GM23338 (cell line): ENCODE measurements around the gene EPM2AIP1. TPM values are rescaled to one million over a fixed set of nuclear protein-coding genes. Genes with fewer than 3 reads are reported as not detected.

Experiments used
- ATAC-seq: fragments of 200-7000 bp; cut with Tn5 transposase; 3 replicates; pipeline ENCODE4 v1.9.1; 2020
- DNase-seq: peaks from one replicate; pipeline ENCODE4 v3.0.0-alpha.2; 2015; ENCODE audit warnings: low spot score
- H2AFZ ChIP-seq: fragments of 200-600 bp; sonication (generic); 2 replicates; pipeline ENCODE4 v1.8.0; 2016; ENCODE audit warnings: antibody characterized with exemption, mild to moderate bottlenecking, moderate library complexity
- H3F3A ChIP-seq: fragments of 200-600 bp; sonication (generic); replicated peaks from 2 replicates; pipeline ENCODE4 v1.8.0; 2017; ENCODE audit warnings: antibody characterized with exemption, mixed run types, low read depth
- H3K27ac ChIP-seq: fragments of 200-600 bp; sonication (generic); 2 replicates; pipeline ENCODE4 v1.6.1; 2016; ENCODE audit warnings: low read depth
- H3K27me3 ChIP-seq: fragments of 200-600 bp; sonication (generic); 2 replicates; pipeline ENCODE4 v1.8.0; 2016; ENCODE audit warnings: mild to moderate bottlenecking, mixed run types, moderate library complexity; ENCODE audit not compliant: insufficient read depth
- H3K36me3 ChIP-seq: fragments of 200-600 bp; sonication (generic); 2 replicates; pipeline ENCODE4 v1.8.0; 2016; ENCODE audit warnings: mild to moderate bottlenecking; ENCODE audit not compliant: insufficient read depth
- H3K4me1 ChIP-seq: fragments of 200-600 bp; sonication (generic); 2 replicates; pipeline ENCODE4 v1.8.0; 2016; ENCODE audit warnings: mild to moderate bottlenecking, moderate library complexity; ENCODE audit not compliant: insufficient read depth
- H3K4me2 ChIP-seq: fragments of 200-600 bp; sonication (generic); 2 replicates; pipeline ENCODE4 v1.7.1; 2017; ENCODE audit warnings: mixed run types
- H3K4me3 ChIP-seq: fragments of 200-600 bp; sonication (generic); 2 replicates; pipeline ENCODE4 v1.6.1; 2016; ENCODE audit warnings: mixed run types
- H3K79me2 ChIP-seq: fragments of 200-600 bp; sonication (generic); replicated peaks from 2 replicates; pipeline ENCODE4 v1.8.0; 2017; ENCODE audit warnings: mild to moderate bottlenecking; ENCODE audit not compliant: insufficient read depth
- H3K9me2 ChIP-seq: fragments of 200-600 bp; sonication (generic); 2 replicates; pipeline ENCODE4 v1.8.0; 2017; ENCODE audit not compliant: insufficient read depth
- H4K20me1 ChIP-seq: fragments of 200-600 bp; sonication (generic); replicated peaks from 2 replicates; pipeline ENCODE4 v1.8.0; 2017; ENCODE audit warnings: mild to moderate bottlenecking; ENCODE audit not compliant: insufficient read depth
- H3K27ac Mint-ChIP-seq: 2 replicates; pipeline ENCODE4 v1.8.0; 2020; ENCODE audit warnings: inconsistent platforms, mild to moderate bottlenecking, moderate library complexity, mixed read lengths
- H3K27me3 Mint-ChIP-seq: 3 replicates; pipeline ENCODE4 v1.8.0; 2022; ENCODE audit warnings: low read depth, mild to moderate bottlenecking, moderate library complexity, mixed read lengths, inconsistent platforms; ENCODE audit not compliant: insufficient read depth, poor library complexity
- H3K36me3 Mint-ChIP-seq: 3 replicates; pipeline ENCODE4 v1.8.0; 2021; ENCODE audit warnings: low read depth, mild to moderate bottlenecking, inconsistent platforms, moderate library complexity, mixed read lengths
- H3K4me1 Mint-ChIP-seq: 3 replicates; pipeline ENCODE4 v1.8.0; 2020; ENCODE audit warnings: mild to moderate bottlenecking, inconsistent platforms, mixed read lengths
- H3K4me3 Mint-ChIP-seq: 3 replicates; pipeline ENCODE4 v1.8.0; 2021; ENCODE audit warnings: moderate library complexity, mild to moderate bottlenecking, inconsistent platforms, mixed read lengths
- H3K9me3 Mint-ChIP-seq: 3 replicates; pipeline ENCODE4 v1.8.0; 2020; ENCODE audit warnings: moderate library complexity, mild to moderate bottlenecking, inconsistent platforms, mixed read lengths
- EZH2 ChIP-seq: fragments of 200-600 bp; sonication (generic); IDR thresholded peaks from one replicate; pipeline ENCODE4 v1.8.0; 2017; ENCODE audit warnings: antibody characterized with exemption, mild to moderate bottlenecking, low read depth; ENCODE audit not compliant: unreplicated experiment
- EZH2phosphoT487 ChIP-seq: fragments of 200-600 bp; sonication (generic); IDR thresholded peaks from one replicate; pipeline ENCODE4 v1.8.1; 2018; ENCODE audit warnings: antibody characterized with exemption; ENCODE audit not compliant: unreplicated experiment
- JUNB ChIP-seq: IDR thresholded peaks from one replicate; pipeline ENCODE4 v1.6.1; 2016; ENCODE audit warnings: antibody characterized with exemption; ENCODE audit not compliant: unreplicated experiment
- NANOG ChIP-seq: IDR thresholded peaks from 2 replicates; pipeline ENCODE4 v1.6.1; 2016; ENCODE audit warnings: antibody characterized with exemption, borderline replicate concordance
- POLR2AphosphoS5 ChIP-seq: IDR thresholded peaks from 2 replicates; pipeline ENCODE4 v1.6.1; 2016; ENCODE audit warnings: antibody characterized with exemption, low read depth
- STAT1 ChIP-seq: IDR thresholded peaks from one replicate; pipeline ENCODE4 v1.6.1; 2016; ENCODE audit warnings: antibody characterized with exemption; ENCODE audit not compliant: unreplicated experiment
- ZNF114 ChIP-seq: fragments of 250-450 bp; sonication (Bioruptor Pico); IDR thresholded peaks from 2 replicates; pipeline ENCODE4 v1.5.0; 2020; ENCODE audit warnings: mild to moderate bottlenecking, moderate library complexity
- ZNF331 ChIP-seq: fragments of 250-450 bp; sonication (Bioruptor Pico); IDR thresholded peaks from 2 replicates; pipeline ENCODE4 v1.5.0; 2020; ENCODE audit warnings: low read depth, mild to moderate bottlenecking, moderate library complexity
- polyA plus RNA-seq: library from polyadenylated mRNA; unstranded; fragments of >200 nt; fragmentation: Nextera tagmentation; extraction: Ambion mirVana; gene quantifications from 2 replicates; pipeline ENCODE4 v1.2.1, GENCODE V29; 2016
- total RNA-seq: library from RNA; depleted of rRNA; stranded (reverse); fragments of >200 nt; shearing (Covaris generic); gene quantifications from 2 replicates; pipeline ENCODE4 v1.2.3, GENCODE V29; 2014
- TF ChIP-seq, protein P1 (sequence below): IDR thresholded peaks from 2 replicates; pipeline ENCODE4 v1.6.1; 2016; ENCODE audit warnings: antibody characterized with exemption
- TF ChIP-seq, protein P2 (sequence below), 2 experiments: fragments of 200-600 bp in 1 of 2; sonication (generic) in 1 of 2; conservative IDR thresholded peaks; 2 replicates each; pipeline versions ENCODE4 v1.5.1 to v1.6.1; 2016 to 2017; ENCODE audit warnings: antibody characterized with exemption in 2 of 2, low read depth in 2 of 2, mild to moderate bottlenecking in 2 of 2, moderate library complexity in 1 of 2
- TF ChIP-seq, protein P3 (sequence below): IDR thresholded peaks from one replicate; pipeline ENCODE4 v1.6.1; 2018; ENCODE audit warnings: antibody characterized with exemption; ENCODE audit not compliant: unreplicated experiment

Gene EPM2AIP1
- total and polyA plus RNA-seq, 2 experiments from 2014 or later: 7.2 to 10.6 TPM

DNA sequence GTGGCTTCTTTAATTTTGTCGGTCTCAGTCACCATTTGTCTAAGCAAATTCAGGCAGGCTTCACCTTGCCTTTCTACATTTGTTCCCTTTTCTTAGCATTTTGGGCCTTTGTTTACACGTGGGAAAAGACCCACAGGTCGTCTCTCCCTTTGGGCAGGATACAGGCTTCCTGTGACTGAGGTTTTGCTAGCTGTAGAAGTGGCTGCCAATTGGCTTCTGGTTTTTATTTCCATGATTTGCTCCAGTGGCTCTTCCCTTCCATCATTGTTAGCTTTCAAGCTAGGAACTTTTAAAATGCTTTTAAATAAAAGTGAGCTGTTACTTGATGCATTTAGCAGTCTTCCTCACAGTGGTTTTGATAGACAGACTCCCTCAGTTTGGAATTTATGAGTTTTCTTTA is 37.7 kb upstream of the EPM2AIP1 start (continued):
- TF ChIP-seq, protein P1, sequence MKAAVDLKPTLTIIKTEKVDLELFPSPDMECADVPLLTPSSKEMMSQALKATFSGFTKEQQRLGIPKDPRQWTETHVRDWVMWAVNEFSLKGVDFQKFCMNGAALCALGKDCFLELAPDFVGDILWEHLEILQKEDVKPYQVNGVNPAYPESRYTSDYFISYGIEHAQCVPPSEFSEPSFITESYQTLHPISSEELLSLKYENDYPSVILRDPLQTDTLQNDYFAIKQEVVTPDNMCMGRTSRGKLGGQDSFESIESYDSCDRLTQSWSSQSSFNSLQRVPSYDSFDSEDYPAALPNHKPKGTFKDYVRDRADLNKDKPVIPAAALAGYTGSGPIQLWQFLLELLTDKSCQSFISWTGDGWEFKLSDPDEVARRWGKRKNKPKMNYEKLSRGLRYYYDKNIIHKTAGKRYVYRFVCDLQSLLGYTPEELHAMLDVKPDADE: no peak
- TF ChIP-seq POLR2AphosphoS5 (no peak), EZH2phosphoT487 (no peak), ZNF331 (no peak), STAT1 (no peak), JUNB (no peak), NANOG (no peak), EZH2 (no peak), ZNF114 (CRISPR knock-in tag) (no peak)
- TF ChIP-seq, protein P2, sequence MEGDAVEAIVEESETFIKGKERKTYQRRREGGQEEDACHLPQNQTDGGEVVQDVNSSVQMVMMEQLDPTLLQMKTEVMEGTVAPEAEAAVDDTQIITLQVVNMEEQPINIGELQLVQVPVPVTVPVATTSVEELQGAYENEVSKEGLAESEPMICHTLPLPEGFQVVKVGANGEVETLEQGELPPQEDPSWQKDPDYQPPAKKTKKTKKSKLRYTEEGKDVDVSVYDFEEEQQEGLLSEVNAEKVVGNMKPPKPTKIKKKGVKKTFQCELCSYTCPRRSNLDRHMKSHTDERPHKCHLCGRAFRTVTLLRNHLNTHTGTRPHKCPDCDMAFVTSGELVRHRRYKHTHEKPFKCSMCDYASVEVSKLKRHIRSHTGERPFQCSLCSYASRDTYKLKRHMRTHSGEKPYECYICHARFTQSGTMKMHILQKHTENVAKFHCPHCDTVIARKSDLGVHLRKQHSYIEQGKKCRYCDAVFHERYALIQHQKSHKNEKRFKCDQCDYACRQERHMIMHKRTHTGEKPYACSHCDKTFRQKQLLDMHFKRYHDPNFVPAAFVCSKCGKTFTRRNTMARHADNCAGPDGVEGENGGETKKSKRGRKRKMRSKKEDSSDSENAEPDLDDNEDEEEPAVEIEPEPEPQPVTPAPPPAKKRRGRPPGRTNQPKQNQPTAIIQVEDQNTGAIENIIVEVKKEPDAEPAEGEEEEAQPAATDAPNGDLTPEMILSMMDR (conservative IDR thresholded peaks at IDR 0.05; ENCODE audit: low read depth in 2 of 2): no peak
- TF ChIP-seq, protein P3, sequence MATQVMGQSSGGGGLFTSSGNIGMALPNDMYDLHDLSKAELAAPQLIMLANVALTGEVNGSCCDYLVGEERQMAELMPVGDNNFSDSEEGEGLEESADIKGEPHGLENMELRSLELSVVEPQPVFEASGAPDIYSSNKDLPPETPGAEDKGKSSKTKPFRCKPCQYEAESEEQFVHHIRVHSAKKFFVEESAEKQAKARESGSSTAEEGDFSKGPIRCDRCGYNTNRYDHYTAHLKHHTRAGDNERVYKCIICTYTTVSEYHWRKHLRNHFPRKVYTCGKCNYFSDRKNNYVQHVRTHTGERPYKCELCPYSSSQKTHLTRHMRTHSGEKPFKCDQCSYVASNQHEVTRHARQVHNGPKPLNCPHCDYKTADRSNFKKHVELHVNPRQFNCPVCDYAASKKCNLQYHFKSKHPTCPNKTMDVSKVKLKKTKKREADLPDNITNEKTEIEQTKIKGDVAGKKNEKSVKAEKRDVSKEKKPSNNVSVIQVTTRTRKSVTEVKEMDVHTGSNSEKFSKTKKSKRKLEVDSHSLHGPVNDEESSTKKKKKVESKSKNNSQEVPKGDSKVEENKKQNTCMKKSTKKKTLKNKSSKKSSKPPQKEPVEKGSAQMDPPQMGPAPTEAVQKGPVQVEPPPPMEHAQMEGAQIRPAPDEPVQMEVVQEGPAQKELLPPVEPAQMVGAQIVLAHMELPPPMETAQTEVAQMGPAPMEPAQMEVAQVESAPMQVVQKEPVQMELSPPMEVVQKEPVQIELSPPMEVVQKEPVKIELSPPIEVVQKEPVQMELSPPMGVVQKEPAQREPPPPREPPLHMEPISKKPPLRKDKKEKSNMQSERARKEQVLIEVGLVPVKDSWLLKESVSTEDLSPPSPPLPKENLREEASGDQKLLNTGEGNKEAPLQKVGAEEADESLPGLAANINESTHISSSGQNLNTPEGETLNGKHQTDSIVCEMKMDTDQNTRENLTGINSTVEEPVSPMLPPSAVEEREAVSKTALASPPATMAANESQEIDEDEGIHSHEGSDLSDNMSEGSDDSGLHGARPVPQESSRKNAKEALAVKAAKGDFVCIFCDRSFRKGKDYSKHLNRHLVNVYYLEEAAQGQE: no peak

DNA sequence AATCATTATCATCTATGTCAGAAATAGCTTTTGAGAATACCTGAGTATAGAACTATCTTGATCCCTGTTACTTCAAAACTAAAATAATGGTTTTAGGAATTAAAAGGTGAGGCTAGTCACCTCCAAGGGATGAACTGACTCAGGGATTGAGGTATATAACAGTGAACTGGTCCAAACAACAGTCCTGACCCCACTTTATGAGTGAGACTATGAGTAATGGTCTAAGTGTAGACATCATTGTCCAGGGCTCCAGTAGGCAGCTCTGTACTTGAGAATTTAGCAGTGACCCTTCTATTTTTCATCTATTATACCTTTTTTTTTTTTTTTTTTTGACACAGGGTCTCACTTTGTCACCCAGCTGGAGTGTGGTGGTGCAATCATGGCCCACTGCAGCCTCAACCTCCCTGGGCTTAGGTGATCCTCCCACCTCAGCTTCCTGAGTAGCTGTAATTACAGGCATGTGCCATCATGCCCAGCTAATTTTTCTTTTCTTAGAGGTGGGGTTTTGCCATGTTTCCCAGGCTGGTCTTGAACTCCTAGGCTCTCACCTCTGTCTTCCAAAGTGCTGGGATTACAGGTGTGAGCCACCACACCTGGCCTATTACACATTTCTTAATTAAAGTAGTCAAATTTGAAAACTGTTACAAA is 36.7 kb upstream of the EPM2AIP1 start:
- no peak overlapping the region for H3K27ac Mint-ChIP-seq
- peaks cover 70% of the 10 kb centered on the region for H3K36me3 Mint-ChIP-seq
- TF ChIP-seq, protein P3: no peak
- no peak for TF ChIP-seq EZH2phosphoT487
- TF ChIP-seq ZNF114 (CRISPR knock-in tag): no peak
- peaks cover 11% of the 10 kb centered on the region; the same call in 1 of the 2 replicates for H4K20me1 ChIP-seq
- H3K9me3 Mint-ChIP-seq: peaks cover 2% of the 10 kb centered on the region; the same call in 2 of the 3 replicates
- H2AFZ ChIP-seq: no peak overlapping the region
- no peaks in the 10 kb centered on the region for H3K4me1 Mint-ChIP-seq
- H3K4me3 Mint-ChIP-seq: no peak overlapping the region
- H3K27me3 Mint-ChIP-seq: peaks cover 2% of the 10 kb centered on the region
- H3F3A ChIP-seq: no peaks in the 10 kb centered on the region
- no peaks in the 10 kb centered on the region for H3K9me2 ChIP-seq
- no peaks in the 10 kb centered on the region for H3K27me3 ChIP-seq
- no peak overlapping the region for H3K4me3 ChIP-seq
- H3K79me2 ChIP-seq: no peaks in the 10 kb centered on the region
- peaks cover 32% of the 10 kb centered on the region for H3K36me3 ChIP-seq
- no peaks in the 10 kb centered on the region for H3K4me1 ChIP-seq
- no peak overlapping the region; the same call in 1 of the 2 replicates for H3K27ac ChIP-seq
- no peak overlapping the region for H3K4me2 ChIP-seq
- ATAC-seq (no peak), DNase-seq (no peak)
